Measurements from ENCODE around the gene PRND. TPM values are rescaled to one million over a fixed set of nuclear protein-coding genes. Genes with fewer than 3 reads are reported as not detected.

Gene PRND
- total RNA-seq, 1 experiment from 2014 or later, result 0.04 TPM

GRCh38 chr20:4765681-4766080 is 44.0 kb downstream of the PRND start:
- H3K4me1 Mint-ChIP-seq, result peaks cover 3 to 4% of the 10 kb centered on the region in 2 experiments
- Histone ChIP-seq H3K9me3 (ENCODE audit: control insufficient read depth, low read depth, low read length) (no peaks in the 10 kb centered on the region), H2BK120ac (ENCODE audit: low read depth, low read length, poor library complexity, severe bottlenecking) (no peak overlapping the region), H2BK15ac (ENCODE audit: low read depth, low read length) (no peak overlapping the region), H3K23ac (ENCODE audit: insufficient read length, low read depth, low read length) (no peak overlapping the region), H4K5ac (ENCODE audit: insufficient read length, low read depth, low read length) (no peak overlapping the region), H3K14ac (ENCODE audit: insufficient read depth, low read length) (no peak overlapping the region; the same call in 1 of the 2 replicates), H2AFZ (ENCODE audit: low read length) (no peak overlapping the region), H2BK20ac (ENCODE audit: low read depth, low read length, poor library complexity, severe bottlenecking) (no peak overlapping the region), H2AK5ac (ENCODE audit: insufficient read length, low read length) (no peak overlapping the region), H4K8ac (replicated peaks; ENCODE audit: insufficient read length, low read depth, low read length) (no peak overlapping the region), H3K27ac (ENCODE audit: insufficient read length, low read depth, low read length) (no peak overlapping the region), H3K4me1 (ENCODE audit: insufficient read depth, low read length) (no peaks in the 10 kb centered on the region), H3K9ac (ENCODE audit: extremely low read depth, insufficient read length, low read length) (no peak overlapping the region), H4K91ac (ENCODE audit: insufficient read length, low read depth, low read length) (no peak overlapping the region), H4K20me1 (ENCODE audit: control insufficient read depth, insufficient read depth, insufficient read length) (no peaks in the 10 kb centered on the region), H3K4me2 (ENCODE audit: insufficient read depth, insufficient read length, low read length) (no peak overlapping the region), H2BK5ac (ENCODE audit: insufficient read length, low read length) (no peak overlapping the region), H3K4ac (ENCODE audit: low read depth, low read length) (no peak overlapping the region), H3T11ph (ENCODE audit: low read length) (no peak overlapping the region), H3K79me1 (ENCODE audit: insufficient read depth, low read depth, low read length, poor library complexity, severe bottlenecking) (no peaks in the 10 kb centered on the region), H3K56ac (ENCODE audit: insufficient read length, low read depth, low read length) (no peak overlapping the region), H2BK12ac (ENCODE audit: insufficient read length, low read depth, low read length) (no peak overlapping the region), H3K23me2 (ENCODE audit: insufficient read length, low read depth, low read length, poor library complexity, severe bottlenecking) (peaks cover 4% of the 10 kb centered on the region), H3K18ac (ENCODE audit: insufficient read length, low read depth, low read length) (no peak overlapping the region), H3K79me2 (ENCODE audit: insufficient read depth, low read length) (no peaks in the 10 kb centered on the region), H3K27me3 (ENCODE audit: insufficient read depth, low read length) (no peaks in the 10 kb centered on the region)
- H3K27ac Mint-ChIP-seq, result no peak overlapping the region
- DNase-seq, result no peak
- peaks cover 25% of the 10 kb centered on the region for H3K27me3 Mint-ChIP-seq (ENCODE audit: low read depth)
- H3K9me3 Mint-ChIP-seq, result no peaks in the 10 kb centered on the region
- TF ChIP-seq CTCF (conservative IDR thresholded peaks at IDR 0.05), result no peak
- no peaks in the 10 kb centered on the region; a peak in 1 of 7 replicates for H3K36me3 Mint-ChIP-seq (ENCODE audit: insufficient read depth in 1 of 3, low read depth in 3 of 3)
- no CpG with 5 or more reads among the region's 3 CpGs for WGBS (ENCODE audit: extremely low coverage, insufficient read length, low lambda C conversion rate)
- H3K4me3 Mint-ChIP-seq, result no peak overlapping the region
